ENCODE results near the gene PRKN.

Gene PRKN

DNA sequence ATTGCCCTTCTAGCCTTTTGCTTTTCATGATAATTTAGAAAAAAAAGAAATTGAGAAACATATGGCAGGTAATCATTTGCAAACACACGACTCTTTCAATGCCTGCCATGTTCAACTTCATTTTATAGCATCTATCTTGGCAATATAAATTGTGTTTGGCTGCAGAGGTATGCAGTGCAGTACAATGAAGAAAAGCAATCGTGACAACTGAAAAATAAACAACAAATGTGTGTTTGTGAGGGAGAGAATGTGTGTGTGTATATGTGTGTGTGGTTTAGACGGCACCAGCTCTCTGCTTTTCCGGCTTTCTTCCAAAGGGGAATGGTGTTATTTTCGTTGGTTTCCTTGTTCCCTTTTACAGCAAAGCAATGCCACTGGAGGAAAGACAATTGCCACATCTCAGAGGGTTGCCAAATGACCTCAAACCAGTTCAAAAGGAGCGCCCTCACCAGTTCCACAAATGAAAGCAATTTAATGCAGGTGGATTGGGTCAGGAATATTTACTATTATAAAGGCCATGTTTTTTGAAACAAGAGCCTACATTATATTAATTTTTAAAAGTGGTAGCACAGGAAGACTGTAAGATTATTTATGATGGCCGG, 587.2 kb downstream of the PRKN start:
- no peak for DNase-seq

GRCh38 chr6:162125659-162126058, 601.9 kb downstream of the PRKN start:
- no peak for DNase-seq

GRCh38 chr6:162124710-162125435, 602.7 kb downstream of the PRKN start:
- peak in 1 of 51 donors; percentile 21 for DNase-seq

DNA sequence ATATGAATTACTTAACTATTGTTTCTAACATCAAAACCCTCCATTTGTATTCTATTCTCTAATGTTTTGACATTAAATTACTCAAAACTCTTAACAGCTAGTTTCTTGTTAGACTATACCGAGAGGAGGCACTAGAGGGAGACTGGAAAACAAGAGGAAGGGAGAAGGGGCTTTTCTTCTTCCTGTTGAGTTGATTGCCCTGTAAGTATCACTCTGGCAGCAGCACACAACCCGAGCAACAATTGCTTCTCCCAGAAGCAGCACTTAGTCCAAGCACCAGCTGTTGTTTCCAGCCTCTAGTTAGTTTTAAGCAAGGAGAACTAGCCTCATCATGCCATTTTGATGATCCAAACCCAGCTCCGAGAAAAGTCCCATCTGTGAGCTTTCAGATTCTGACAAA, 603.8 kb downstream of the PRKN start:
- DNase-seq, result no peak

- DNase-seq, result peak in 13 of 51 donors; percentile 1 to 32 (median 4)
Observed at GRCh38 chr6:162119341-162119740, 608.2 kb downstream of the PRKN start.

- DNase-seq, result no peak
Observed at GRCh38 chr6:162118706-162119105, 608.9 kb downstream of the PRKN start.

- peak in 1 of 51 donors; percentile 12 for DNase-seq
Observed at GRCh38 chr6:162116902-162117525, 610.6 kb downstream of the PRKN start.

GRCh38 chr6:162109480-162110050, 618.0 kb downstream of the PRKN start:
- DNase-seq, result no peak

DNA sequence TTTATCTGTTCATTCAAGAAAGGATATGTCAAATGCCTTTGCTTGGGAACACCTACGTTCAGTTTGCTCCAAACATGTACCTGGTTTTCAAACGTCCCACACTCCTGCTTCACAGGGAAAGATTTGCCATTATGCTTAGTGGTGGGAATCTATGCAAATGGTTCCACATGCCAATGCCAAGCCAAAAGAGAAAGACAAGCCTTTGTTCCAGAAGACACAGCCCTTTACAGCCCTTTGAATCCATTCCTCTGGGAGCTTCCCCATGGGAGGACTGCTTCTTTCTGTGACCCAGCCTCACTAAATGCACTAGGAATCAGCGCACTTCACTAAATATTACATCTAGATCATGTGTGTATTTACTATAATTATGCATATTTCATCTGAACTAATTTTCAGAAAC, 619.5 kb downstream of the PRKN start:
- DNase-seq, result no peak

GRCh38 chr6:162100096-162100495, 627.5 kb downstream of the PRKN start:
- DNase-seq, result no peak

DNA sequence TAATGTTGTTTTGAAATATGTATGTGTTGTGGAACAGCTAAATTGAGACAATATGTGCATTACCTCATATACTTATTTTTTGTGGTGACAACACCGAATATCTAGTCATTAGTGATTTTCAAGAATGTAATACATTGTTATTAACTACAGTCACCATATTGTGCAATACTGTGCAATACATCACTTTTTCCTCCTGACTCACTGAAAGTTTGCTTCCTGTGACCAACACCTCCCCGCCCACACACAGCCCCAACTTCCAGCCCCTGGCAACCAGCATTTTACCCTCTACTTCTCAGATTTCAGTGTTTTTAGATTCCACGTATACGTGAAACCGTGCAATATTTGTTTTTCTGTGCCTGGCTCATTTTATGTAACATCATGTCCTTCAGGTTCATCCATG, 627.9 kb downstream of the PRKN start:
- DNase-seq, result no peak

GRCh38 chr6:162092816-162093502, 634.6 kb downstream of the PRKN start:
- DNase-seq, result no peak

DNA sequence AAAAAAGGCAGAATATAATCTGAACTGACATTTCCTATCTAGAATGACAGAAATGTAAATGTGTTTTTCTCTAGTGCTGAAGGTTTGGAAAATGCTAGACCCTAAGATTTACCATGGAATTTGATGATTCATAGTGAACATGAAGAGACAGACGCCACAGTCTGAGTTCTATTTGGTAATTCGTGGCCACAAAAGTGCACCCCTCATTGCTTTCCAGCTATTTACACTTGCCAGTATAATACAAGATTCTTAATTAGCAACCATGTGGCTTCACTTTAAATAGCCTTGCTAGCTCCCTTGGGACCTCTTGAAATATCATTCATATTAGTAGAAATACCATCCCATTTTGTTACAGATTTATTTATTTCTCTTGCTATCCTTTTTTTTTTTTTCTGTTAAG, 636.8 kb downstream of the PRKN start:
- DNase-seq, result no peak

- DNase-seq, result no peak
Observed at GRCh38 chr6:162088091-162088490, 639.5 kb downstream of the PRKN start.

GRCh38 chr6:162085561-162085960, 642.0 kb downstream of the PRKN start:
- peak in 1 of 51 donors; percentile 2 for DNase-seq

- DNase-seq, result no peak
Observed at GRCh38 chr6:162082520-162082919, 645.0 kb downstream of the PRKN start.

DNA sequence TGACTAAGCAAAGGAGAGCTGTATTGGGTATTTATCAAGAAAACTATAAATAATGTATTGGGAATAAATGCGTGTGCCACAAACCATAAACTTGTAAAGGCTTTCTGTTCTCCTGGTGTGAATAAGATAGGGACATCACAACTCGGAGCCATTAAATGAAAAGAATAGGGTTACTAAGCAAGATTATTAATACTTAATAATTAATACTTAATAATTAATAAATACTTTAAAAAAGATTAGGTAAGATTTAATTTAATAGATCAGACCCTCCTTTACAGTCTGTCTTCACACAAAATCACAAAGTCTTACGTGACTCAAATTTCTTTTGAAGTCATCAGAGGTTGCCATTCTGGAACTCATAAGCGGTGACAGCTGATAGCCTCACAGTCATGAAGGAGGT, 648.9 kb downstream of the PRKN start:
- DNase-seq, result no peak

DNA sequence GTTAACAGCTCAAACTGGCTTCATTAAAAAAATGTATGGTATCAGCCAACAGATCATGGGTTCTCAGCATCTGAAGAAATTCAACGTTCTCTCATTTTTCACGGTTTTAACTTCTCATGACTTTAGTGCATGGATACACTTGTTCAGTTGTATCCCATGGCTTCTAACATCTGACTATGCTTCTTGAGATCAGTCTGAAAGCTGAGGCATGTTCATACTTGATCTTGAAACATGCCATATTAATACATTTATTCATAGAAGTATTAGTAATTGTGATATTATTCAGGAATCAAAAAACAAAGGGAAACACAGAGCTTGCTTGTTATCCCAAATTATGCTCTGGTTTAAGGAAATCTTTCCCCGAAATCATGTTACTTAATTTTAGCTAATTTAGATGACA, 649.4 kb downstream of the PRKN start:
- DNase-seq, result no peak

GRCh38 chr6:162076816-162077215, 650.8 kb downstream of the PRKN start:
- peak in 1 of 51 donors; percentile 6 for DNase-seq

- DNase-seq, result no peak
Observed at GRCh38 chr6:162074641-162075275, 652.8 kb downstream of the PRKN start.

GRCh38 chr6:162070639-162071038, 656.9 kb downstream of the PRKN start:
- DNase-seq, result no peak

All from hypothalamus (tissue), 51 donors.